Heart right ventricle (tissue), 16 donors: Measurements from ENCODE around the gene HKDC1. TPM values are rescaled to one million over a fixed set of nuclear protein-coding genes. Genes with fewer than 3 reads are reported as not detected.

Source experiments
- ATAC-seq, 8 donors: fragments of 200-7000 bp; cut with Tn5 transposase; one replicate each; pipeline ENCODE4 v1.9.1; 2020; ENCODE audit warnings: mild to moderate bottlenecking in 8 of 8, moderate library complexity in 8 of 8, moderate number of reproducible peaks in 1 of 8
- DNase-seq, 2 donors: peaks; one replicate each; pipeline ENCODE4 v3.0.0-alpha.2; 2020
- H3K27ac ChIP-seq, 10 donors: fragments of 200-600 bp; sonication (generic) in 2 of 10; one replicate each; pipeline versions ENCODE4 v1.5.0 to v1.8.0; 2020 to 2022; ENCODE audit warnings: mild to moderate bottlenecking in 3 of 10
- H3K27me3 ChIP-seq, 7 donors: fragments of 200-600 bp; one replicate each; pipeline ENCODE4 v1.8.0; 2021 to 2022; ENCODE audit warnings: mild to moderate bottlenecking in 2 of 7
- H3K36me3 ChIP-seq, 9 donors: fragments of 200-600 bp; sonication (generic) in 1 of 9; one replicate each; pipeline versions ENCODE4 v1.5.0 to v1.8.0; 2020 to 2022; ENCODE audit warnings: mild to moderate bottlenecking in 2 of 9
- H3K4me1 ChIP-seq, 9 donors: fragments of 200-600 bp; sonication (generic) in 1 of 9; one replicate each; pipeline versions ENCODE4 v1.5.0 to v1.8.0; 2020 to 2022; ENCODE audit warnings: mild to moderate bottlenecking in 4 of 9
- H3K4me3 ChIP-seq, 10 donors: fragments of 200-600 bp; sonication (generic) in 2 of 10; one replicate each; pipeline versions ENCODE4 v1.5.0 to v1.8.0; 2020 to 2022; ENCODE audit warnings: mild to moderate bottlenecking in 7 of 10, moderate library complexity in 2 of 10
- H3K9me3 ChIP-seq, 11 donors: fragments of 200-600 bp in 10 of 11; sonication (generic) in 2 of 11; one replicate each; pipeline versions ENCODE4 v1.5.0 to v1.8.0; 2013 to 2022; ENCODE audit warnings: mild to moderate bottlenecking in 2 of 11, control low read depth in 1 of 11, moderate library complexity in 1 of 11
- WGBS, 2 donors: extraction: QIAGEN DNeasy Blood & Tissue Kit; methylation state at CpG; one replicate each; pipeline ENCODE4 v1.1.7; 2013; ENCODE audit warnings: inconsistent platforms in 1 of 2; 5-methylcytosine and 5-hydroxymethylcytosine counted together
- intact Hi-C, 10 donors: fragments of 100-400 bp; cut with DNase I; formaldehyde crosslinking; loops; one replicate each; pipeline versions ENCODE4 v1.11.1 to v1.14.2; 2022
- polyA plus RNA-seq, 2 donors: library from polyadenylated mRNA; stranded (reverse); fragments of 200-250 nt; gene quantifications; one replicate each; pipeline ENCODE4 v1.2.3, GENCODE V29; 2013
- total RNA-seq, 10 donors: library from RNA; stranded (reverse); fragmentation: NEBNext Ultra II Directional in 3 of 10; extraction: Animal tissue kit (Norgen Biotek cat#: 25700) in 3 of 10; gene quantifications; one replicate each; pipeline versions ENCODE4 v1.2.1 to v1.2.4, GENCODE V29; 2021 to 2023
- TF ChIP-seq, protein P1 (sequence below), 9 donors: fragments of 200-600 bp; sonication (generic) in 2 of 9; IDR thresholded peaks; one replicate each; pipeline versions ENCODE4 v1.5.0 to v1.8.0; 2021 to 2022; ENCODE audit warnings: antibody characterized with exemption in 9 of 9, mild to moderate bottlenecking in 5 of 9, moderate library complexity in 1 of 9
- donor health status: Arrhythmogenic right ventricular cardiomyopathy.
- donor health status: ischemic (EF 13 %, LVEDD 7.1; RV severe dilation, severe dysfunction).
- donor health status: healthy with polysubstance abuse.
- donor health status: DM: no; HTN: yes; CAD: no.
- donor health status: DM: no; HTN: no; CAD: no.
- donor health status: ischemic (EF 25% LVEDD 6.9; RV normal size, moderate dysfunction).
- donor health status: ischemic (EF 25% LVEDD 5.7; RV mildly dilated, moderate dysfunction).
- donor health status: healthy.
- donor health status: DM: yes; HTN: yes; CAD: no.
- donor health status: Ischemic cardiomyopathy.
- donor health status: ischemic (EF 35%, LVEDD 5.7; RV mildly dilated, moderate dysfunction).
- donor health status: nonischemic (EF 11% LVEDD 7.7; RV severe dilation, severe dysfunction).
- donor health status: DM: yes; HTN: yes; CAD: no.
- donor health status: PGD.
- donor health status: ischemic (EF 29% LVEDD 5.4; RV normal size, mild dysfunction).
- donor health status: nonischemic (EF 23%, LVEDD 6.1; RV moderate dilation, normal function).

HKDC1 gene
- total and polyA plus RNA-seq, 12 donors: 0.03 to 0.07 TPM; not detected in 10

DNA sequence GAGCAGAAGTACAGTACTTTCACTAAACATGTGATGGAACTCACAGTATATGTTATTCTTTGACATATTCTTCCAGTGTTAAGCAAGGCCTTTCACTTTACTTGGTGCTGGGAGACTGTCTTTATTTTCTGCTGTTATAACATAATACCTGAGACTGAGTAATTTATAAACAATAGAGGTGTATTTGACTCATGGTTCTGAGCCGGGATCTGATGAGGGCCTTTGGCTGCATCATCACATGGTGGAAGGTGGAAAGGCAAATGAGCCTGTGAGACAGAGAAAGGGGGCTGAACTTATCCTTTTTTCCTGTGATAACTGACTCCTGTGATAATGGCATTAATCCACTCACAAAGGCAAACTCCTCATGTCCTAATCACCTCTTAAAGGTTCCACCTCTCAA lies 38.7 kb upstream of the HKDC1 start:
- no peak for DNase-seq
- intact Hi-C loops: loop anchor here in 2 of 10 donors (5.0 to 10.0 kb wide), 2 partner anchors 59 to 187 kb away; partner anchors contain the start of gene VPS26A (in 1 of the 2)
- Histone ChIP-seq H3K9me3 (no peaks in the 10 kb centered on the region), H3K27ac (no peak overlapping the region), H3K4me1 (peaks cover 0 to 36% (median 27%) of the 10 kb centered on the region in 9 donors), H3K4me3 (peak overlapping the region in 9 of 10 donors; percentile 60 to 98 (median 84)), H3K27me3 (no peaks in the 10 kb centered on the region), H3K36me3 (peaks cover 0 to 40% (median 0%) of the 10 kb centered on the region in 9 donors)
- TF ChIP-seq, protein P1, sequence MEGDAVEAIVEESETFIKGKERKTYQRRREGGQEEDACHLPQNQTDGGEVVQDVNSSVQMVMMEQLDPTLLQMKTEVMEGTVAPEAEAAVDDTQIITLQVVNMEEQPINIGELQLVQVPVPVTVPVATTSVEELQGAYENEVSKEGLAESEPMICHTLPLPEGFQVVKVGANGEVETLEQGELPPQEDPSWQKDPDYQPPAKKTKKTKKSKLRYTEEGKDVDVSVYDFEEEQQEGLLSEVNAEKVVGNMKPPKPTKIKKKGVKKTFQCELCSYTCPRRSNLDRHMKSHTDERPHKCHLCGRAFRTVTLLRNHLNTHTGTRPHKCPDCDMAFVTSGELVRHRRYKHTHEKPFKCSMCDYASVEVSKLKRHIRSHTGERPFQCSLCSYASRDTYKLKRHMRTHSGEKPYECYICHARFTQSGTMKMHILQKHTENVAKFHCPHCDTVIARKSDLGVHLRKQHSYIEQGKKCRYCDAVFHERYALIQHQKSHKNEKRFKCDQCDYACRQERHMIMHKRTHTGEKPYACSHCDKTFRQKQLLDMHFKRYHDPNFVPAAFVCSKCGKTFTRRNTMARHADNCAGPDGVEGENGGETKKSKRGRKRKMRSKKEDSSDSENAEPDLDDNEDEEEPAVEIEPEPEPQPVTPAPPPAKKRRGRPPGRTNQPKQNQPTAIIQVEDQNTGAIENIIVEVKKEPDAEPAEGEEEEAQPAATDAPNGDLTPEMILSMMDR (IDR thresholded peaks at IDR 0.05): no peak
- no peak for ATAC-seq
- 64 to 65% methylated on average over 1 of the region's 1 CpG for WGBS, 2 donors

GRCh38 chr10:69182005-69182404 lies 38.1 kb upstream of the HKDC1 start:
- intact Hi-C loops: loop anchor here in 2 of 10 donors (5.0 to 10.0 kb wide), 2 partner anchors 60 to 187 kb away; partner anchors contain the start of gene VPS26A (in 1 of the 2)
- no peak overlapping the region for H3K27ac ChIP-seq
- WGBS, 2 donors: 88 to 93% methylated on average over 4 of the region's 4 CpGs
- DNase-seq: no peak
- no peak for ATAC-seq
- H3K9me3 ChIP-seq: no peaks in the 10 kb centered on the region
- TF ChIP-seq, protein P1 (IDR thresholded peaks at IDR 0.05): no peak
- H3K4me3 ChIP-seq: no peak overlapping the region
- peaks cover 0 to 36% (median 27%) of the 10 kb centered on the region in 9 donors for H3K4me1 ChIP-seq
- H3K27me3 ChIP-seq: no peaks in the 10 kb centered on the region
- H3K36me3 ChIP-seq: peaks cover 0 to 45% (median 0%) of the 10 kb centered on the region in 9 donors

DNA sequence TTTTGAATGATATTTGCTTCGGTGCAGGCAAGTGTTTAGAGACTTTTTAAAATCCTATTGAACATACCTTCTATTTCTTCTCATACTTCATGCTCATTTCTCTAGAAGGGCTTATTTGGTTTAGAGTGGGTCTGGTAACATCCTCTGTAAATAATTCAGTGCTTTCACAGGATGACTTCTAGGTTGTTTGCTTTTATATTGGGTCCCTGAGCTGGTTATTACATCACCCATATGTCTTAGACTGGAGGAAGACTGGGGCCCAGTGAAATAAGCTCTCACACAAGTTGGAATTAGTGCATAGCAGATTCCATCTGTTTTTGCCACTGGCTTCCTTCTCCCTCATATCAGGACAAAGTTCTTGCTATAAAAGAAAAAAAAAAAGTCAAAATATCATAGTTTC lies 33.6 kb upstream of the HKDC1 start:
- intact Hi-C loops: loop anchor here in 1 of 10 donors (10.0 kb wide), 1 partner anchor 192 kb away; no protein-coding TSS in a partner anchor

DNA sequence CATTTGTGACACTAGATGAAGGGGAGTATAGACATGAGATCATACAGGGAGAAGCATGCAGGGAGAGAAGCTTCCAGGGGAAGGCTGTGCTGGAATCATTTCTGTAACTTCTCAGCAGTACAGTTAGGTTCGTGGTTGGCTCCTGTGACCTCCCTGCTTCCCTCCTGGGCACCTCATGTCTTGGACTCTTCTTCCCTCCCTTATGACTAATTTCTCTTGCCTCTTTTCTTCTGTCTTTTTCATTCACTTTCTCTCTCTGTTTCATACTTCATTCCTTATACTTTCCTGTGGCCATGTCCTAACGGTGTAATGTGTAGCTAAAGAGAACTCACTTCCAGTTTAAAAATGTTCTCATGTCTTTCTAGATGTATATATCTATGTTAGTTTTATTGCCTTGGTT lies 19.1 kb upstream of the HKDC1 start:
- Histone ChIP-seq H3K9me3 (no peaks in the 10 kb centered on the region), H3K4me3 (no peak overlapping the region), H3K27ac (peak overlapping the region in 1 of 10 donors; percentile 5), H3K36me3 (peaks cover 0 to 100% (median 40%) of the 10 kb centered on the region in 9 donors), H3K27me3 (no peaks in the 10 kb centered on the region), H3K4me1 (peaks cover 0 to 5% (median 0%) of the 10 kb centered on the region in 9 donors)
- intact Hi-C loops: no loop called here
- DNase-seq (no peak), ATAC-seq (no peak)
- TF ChIP-seq, protein P1 (IDR thresholded peaks at IDR 0.05): no peak
- WGBS, 2 donors: 79% methylated on average over 2 of the region's 2 CpGs

More for the DNA sequence above, 33.6 kb upstream of the HKDC1 start:
- no peaks in the 10 kb centered on the region for H3K27me3 ChIP-seq
- H3K9me3 ChIP-seq: no peaks in the 10 kb centered on the region
- ATAC-seq (no peak), DNase-seq (no peak)
- WGBS, 2 donors: 93 to 97% methylated on average over 1 of the region's 1 CpG
- peaks cover 0 to 22% (median 13%) of the 10 kb centered on the region in 9 donors for H3K4me1 ChIP-seq
- no peak overlapping the region for H3K27ac ChIP-seq
- TF ChIP-seq, protein P1 (IDR thresholded peaks at IDR 0.05): no peak
- peaks cover 0 to 90% (median 22%) of the 10 kb centered on the region in 9 donors for H3K36me3 ChIP-seq
- no peak overlapping the region for H3K4me3 ChIP-seq
